Neural progenitor cell (in vitro differentiated cells): Measurements from ENCODE around the gene ANKRD66. TPM values are rescaled to one million over a fixed set of nuclear protein-coding genes. Genes with fewer than 3 reads are reported as not detected.

Source experiments
- DNase-seq: peaks from one replicate; pipeline ENCODE4 v3.0.0-alpha.2; 2016; ENCODE audit warnings: low spot score
- H2AFZ ChIP-seq: fragments of 200-600 bp; sonication (generic); replicated peaks from 2 replicates; pipeline ENCODE4 v1.6.1; 2016; ENCODE audit warnings: antibody characterized with exemption
- H3F3A ChIP-seq: fragments of 200-600 bp; sonication (generic); 2 replicates; pipeline ENCODE4 v1.6.1; 2016; ENCODE audit warnings: antibody characterized with exemption, low read depth
- H3K27ac ChIP-seq: fragments of 200-600 bp; sonication (generic); 2 replicates; pipeline ENCODE4 v1.5.1; 2016; ENCODE audit warnings: mild to moderate bottlenecking
- H3K27me3 ChIP-seq: fragments of 200-600 bp; sonication (generic); 2 replicates; pipeline ENCODE4 v1.6.1; 2016; ENCODE audit warnings: mild to moderate bottlenecking, moderate library complexity
- H3K36me3 ChIP-seq: fragments of 200-600 bp; sonication (generic); 2 replicates; pipeline ENCODE4 v1.5.1; 2016
- H3K4me1 ChIP-seq: fragments of 200-600 bp; sonication (generic); 2 replicates; pipeline ENCODE4 v1.6.1; 2016; ENCODE audit warnings: mixed run types
- H3K4me2 ChIP-seq: fragments of 200-600 bp; sonication (generic); 2 replicates; pipeline ENCODE4 v1.6.1; 2016
- H3K4me3 ChIP-seq: fragments of 200-600 bp; sonication (generic); 2 replicates; pipeline ENCODE4 v1.5.1; 2016
- H3K79me2 ChIP-seq: fragments of 200-600 bp; sonication (generic); 2 replicates; pipeline ENCODE4 v1.6.1; 2016; ENCODE audit warnings: low read depth
- H3K9ac ChIP-seq: fragments of 200-600 bp; sonication (generic); 2 replicates; pipeline ENCODE4 v1.6.1; 2016
- H3K9me3 ChIP-seq: fragments of 200-600 bp; sonication (generic); 2 replicates; pipeline ENCODE4 v1.5.1; 2016; ENCODE audit warnings: low read depth
- H4K20me1 ChIP-seq: fragments of 200-600 bp; sonication (generic); 2 replicates; pipeline ENCODE4 v1.6.1; 2016; ENCODE audit warnings: low read depth
- H3K27ac Mint-ChIP-seq: 3 replicates; pipeline ENCODE4 v1.8.0; 2021; ENCODE audit warnings: mixed read lengths
- H3K27me3 Mint-ChIP-seq: 2 replicates; pipeline ENCODE4 v1.8.0; 2022; ENCODE audit warnings: low read depth, mild to moderate bottlenecking, inconsistent platforms, moderate library complexity, mixed read lengths; ENCODE audit not compliant: insufficient read depth
- H3K36me3 Mint-ChIP-seq: 3 replicates; pipeline ENCODE4 v1.8.0; 2021; ENCODE audit warnings: mixed read lengths
- H3K4me1 Mint-ChIP-seq: 3 replicates; pipeline ENCODE4 v1.8.0; 2021; ENCODE audit warnings: mixed read lengths
- H3K4me3 Mint-ChIP-seq: 3 replicates; pipeline ENCODE4 v1.8.0; 2021; ENCODE audit warnings: mild to moderate bottlenecking, moderate library complexity, mixed read lengths
- H3K9me3 Mint-ChIP-seq: 3 replicates; pipeline ENCODE4 v1.8.0; 2020; ENCODE audit warnings: mixed read lengths
- EZH2 ChIP-seq: fragments of 200-600 bp; sonication (generic); IDR thresholded peaks from 2 replicates; pipeline ENCODE4 v1.6.1; 2017; ENCODE audit warnings: antibody characterized with exemption, mild to moderate bottlenecking, moderate library complexity
- EZH2phosphoT487 ChIP-seq: fragments of 200-600 bp; sonication (generic); IDR thresholded peaks from 2 replicates; pipeline ENCODE4 v1.6.1; 2017; ENCODE audit warnings: antibody characterized with exemption
- total RNA-seq: library from RNA; depleted of rRNA; stranded (reverse); fragments of >200 nt; gene quantifications from 2 replicates; pipeline ENCODE4 v1.2.3, GENCODE V29; 2015; ENCODE audit warnings: low replicate concordance
- TF ChIP-seq, protein P1 (sequence below): fragments of 200-600 bp; sonication (generic); IDR thresholded peaks from 2 replicates; pipeline ENCODE4 v1.5.1; 2017; ENCODE audit warnings: antibody characterized with exemption, mild to moderate bottlenecking

Gene ANKRD66
- total RNA-seq, 1 donor from 2014 or later: not detected

DNA sequence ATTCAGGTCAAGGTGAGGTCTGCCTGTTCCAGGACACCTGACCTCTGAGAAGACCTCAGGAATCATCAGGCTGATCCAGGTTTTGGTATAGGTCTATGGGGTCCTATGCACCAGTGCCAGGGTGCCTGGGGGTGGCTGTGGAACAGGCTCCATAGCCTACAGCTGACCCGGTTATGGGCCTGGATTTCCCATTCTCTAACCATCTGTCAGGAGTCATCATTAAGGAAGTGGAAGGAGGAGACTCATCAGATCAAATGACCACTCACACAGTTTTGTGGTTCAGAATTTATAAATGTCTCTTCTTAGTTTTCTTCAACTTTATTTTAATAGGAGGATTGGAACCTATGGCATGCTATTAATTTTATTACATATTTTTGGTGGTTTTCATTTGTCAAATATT is 26.3 kb upstream of the ANKRD66 start:
- Histone ChIP-seq H4K20me1 (no peaks in the 10 kb centered on the region), H3K27ac (no peak overlapping the region), H3K9me3 (no peaks in the 10 kb centered on the region), H3F3A (no peaks in the 10 kb centered on the region), H3K36me3 (no peaks in the 10 kb centered on the region), H3K9ac (no peak overlapping the region), H3K4me2 (no peak overlapping the region), H3K4me3 (no peak overlapping the region), H3K27me3 (no peaks in the 10 kb centered on the region), H3K79me2 (no peaks in the 10 kb centered on the region), H3K4me1 (no peaks in the 10 kb centered on the region), H2AFZ (no peak overlapping the region)
- Mint-ChIP-seq H3K36me3 (no peaks in the 10 kb centered on the region), H3K4me3 (no peak overlapping the region), H3K27me3 (peaks cover 2% of the 10 kb centered on the region), H3K27ac (no peak overlapping the region), H3K4me1 (no peaks in the 10 kb centered on the region), H3K9me3 (no peaks in the 10 kb centered on the region)
- DNase-seq: no peak
- TF ChIP-seq EZH2: no peak
- TF ChIP-seq EZH2phosphoT487: no peak
- TF ChIP-seq, protein P1, sequence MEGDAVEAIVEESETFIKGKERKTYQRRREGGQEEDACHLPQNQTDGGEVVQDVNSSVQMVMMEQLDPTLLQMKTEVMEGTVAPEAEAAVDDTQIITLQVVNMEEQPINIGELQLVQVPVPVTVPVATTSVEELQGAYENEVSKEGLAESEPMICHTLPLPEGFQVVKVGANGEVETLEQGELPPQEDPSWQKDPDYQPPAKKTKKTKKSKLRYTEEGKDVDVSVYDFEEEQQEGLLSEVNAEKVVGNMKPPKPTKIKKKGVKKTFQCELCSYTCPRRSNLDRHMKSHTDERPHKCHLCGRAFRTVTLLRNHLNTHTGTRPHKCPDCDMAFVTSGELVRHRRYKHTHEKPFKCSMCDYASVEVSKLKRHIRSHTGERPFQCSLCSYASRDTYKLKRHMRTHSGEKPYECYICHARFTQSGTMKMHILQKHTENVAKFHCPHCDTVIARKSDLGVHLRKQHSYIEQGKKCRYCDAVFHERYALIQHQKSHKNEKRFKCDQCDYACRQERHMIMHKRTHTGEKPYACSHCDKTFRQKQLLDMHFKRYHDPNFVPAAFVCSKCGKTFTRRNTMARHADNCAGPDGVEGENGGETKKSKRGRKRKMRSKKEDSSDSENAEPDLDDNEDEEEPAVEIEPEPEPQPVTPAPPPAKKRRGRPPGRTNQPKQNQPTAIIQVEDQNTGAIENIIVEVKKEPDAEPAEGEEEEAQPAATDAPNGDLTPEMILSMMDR: no peak

DNA sequence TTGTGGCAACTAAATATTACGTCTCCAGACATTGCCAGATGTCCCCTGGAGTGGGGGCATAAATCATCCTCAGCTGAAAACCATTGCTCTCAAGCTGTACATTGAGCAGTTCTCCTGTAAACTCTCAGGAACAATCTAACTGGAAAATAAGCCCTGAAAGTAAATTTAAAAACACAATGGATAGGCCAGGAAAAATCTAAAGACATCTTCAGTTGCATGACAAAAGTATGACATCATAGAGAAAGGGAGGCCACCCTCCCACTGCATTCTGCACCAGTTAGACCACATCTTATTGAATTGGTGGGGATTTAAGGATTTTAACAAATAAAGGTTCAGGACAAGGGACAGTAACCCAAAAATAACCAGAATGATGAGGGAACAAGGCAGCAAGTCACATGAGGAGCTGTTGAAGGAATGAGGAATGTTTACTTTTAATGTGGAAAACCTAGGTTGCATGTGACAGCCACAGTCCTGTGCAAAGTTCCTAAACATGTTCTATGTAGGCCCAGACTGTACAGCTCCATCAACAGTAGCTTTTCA is 16.9 kb upstream of the ANKRD66 start:
- no peaks in the 10 kb centered on the region for H4K20me1 ChIP-seq
- H3F3A ChIP-seq: peaks cover 16% of the 10 kb centered on the region
- Mint-ChIP-seq H3K4me3 (no peak overlapping the region), H3K27me3 (peaks cover 14% of the 10 kb centered on the region), H3K36me3 (no peaks in the 10 kb centered on the region), H3K9me3 (no peaks in the 10 kb centered on the region), H3K27ac (no peak overlapping the region), H3K4me1 (peaks cover 2% of the 10 kb centered on the region)
- H3K27ac ChIP-seq: no peak overlapping the region
- H3K4me1 ChIP-seq: no peaks in the 10 kb centered on the region
- no peak for TF ChIP-seq EZH2phosphoT487
- TF ChIP-seq, protein P1: no peak
- TF ChIP-seq EZH2: no peak
- H3K9me3 ChIP-seq: no peaks in the 10 kb centered on the region
- H3K79me2 ChIP-seq: no peaks in the 10 kb centered on the region
- peaks cover 6% of the 10 kb centered on the region for H3K27me3 ChIP-seq
- no peak overlapping the region for H3K4me3 ChIP-seq
- no peaks in the 10 kb centered on the region for H3K36me3 ChIP-seq
- no peak overlapping the region for H3K9ac ChIP-seq
- H3K4me2 ChIP-seq: no peak overlapping the region
- no peak for DNase-seq
- H2AFZ ChIP-seq: no peak overlapping the region

DNA sequence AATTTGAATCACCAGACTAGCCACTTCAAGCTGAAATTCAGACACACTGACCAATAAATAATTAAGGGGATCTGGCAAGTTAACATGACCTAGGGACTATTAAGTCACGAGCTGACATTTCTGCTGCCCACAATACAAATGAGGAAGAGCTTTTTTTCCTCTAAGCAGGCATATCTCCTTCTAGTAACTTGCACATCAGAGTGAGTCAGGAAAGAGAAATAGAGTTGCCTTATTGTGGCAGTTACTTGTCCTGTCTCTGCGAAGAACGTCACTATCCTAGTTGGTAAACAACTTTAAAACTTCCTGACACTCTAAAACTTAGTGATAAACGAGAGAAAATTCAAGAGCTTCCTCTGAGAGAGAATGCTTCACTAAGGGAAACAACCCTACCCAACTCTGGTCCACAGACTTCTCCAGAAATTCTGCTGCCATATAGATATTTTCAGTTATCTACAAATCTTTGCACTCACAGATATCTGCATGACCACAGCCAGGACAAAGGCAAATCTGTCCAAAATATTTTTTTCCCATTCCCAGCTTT is 15.7 kb upstream of the ANKRD66 start:
- Mint-ChIP-seq H3K27me3 (peaks cover 16% of the 10 kb centered on the region), H3K36me3 (no peaks in the 10 kb centered on the region), H3K4me3 (no peak overlapping the region), H3K9me3 (no peaks in the 10 kb centered on the region), H3K27ac (no peak overlapping the region), H3K4me1 (peaks cover 6% of the 10 kb centered on the region)
- H3K36me3 ChIP-seq: no peaks in the 10 kb centered on the region
- H3K4me3 ChIP-seq: no peak overlapping the region
- H4K20me1 ChIP-seq: no peaks in the 10 kb centered on the region
- no peak overlapping the region for H2AFZ ChIP-seq
- TF ChIP-seq, protein P1: no peak
- TF ChIP-seq EZH2phosphoT487: no peak
- TF ChIP-seq EZH2: no peak
- no peaks in the 10 kb centered on the region for H3K4me1 ChIP-seq
- H3K4me2 ChIP-seq: no peak overlapping the region
- no peaks in the 10 kb centered on the region for H3K79me2 ChIP-seq
- no peak overlapping the region for H3K9ac ChIP-seq
- peaks cover 17% of the 10 kb centered on the region for H3F3A ChIP-seq
- DNase-seq: no peak
- H3K27ac ChIP-seq: no peak overlapping the region
- peaks cover 17% of the 10 kb centered on the region for H3K27me3 ChIP-seq
- no peaks in the 10 kb centered on the region for H3K9me3 ChIP-seq
